ENCODE measurements around the gene PAOX.
"Not testable (repeated sequence)": the region's sequence is repeated elsewhere in the genome, so short reads cannot be mapped to it uniquely, and the experiment has no call there.

The PAOX gene

DNA sequence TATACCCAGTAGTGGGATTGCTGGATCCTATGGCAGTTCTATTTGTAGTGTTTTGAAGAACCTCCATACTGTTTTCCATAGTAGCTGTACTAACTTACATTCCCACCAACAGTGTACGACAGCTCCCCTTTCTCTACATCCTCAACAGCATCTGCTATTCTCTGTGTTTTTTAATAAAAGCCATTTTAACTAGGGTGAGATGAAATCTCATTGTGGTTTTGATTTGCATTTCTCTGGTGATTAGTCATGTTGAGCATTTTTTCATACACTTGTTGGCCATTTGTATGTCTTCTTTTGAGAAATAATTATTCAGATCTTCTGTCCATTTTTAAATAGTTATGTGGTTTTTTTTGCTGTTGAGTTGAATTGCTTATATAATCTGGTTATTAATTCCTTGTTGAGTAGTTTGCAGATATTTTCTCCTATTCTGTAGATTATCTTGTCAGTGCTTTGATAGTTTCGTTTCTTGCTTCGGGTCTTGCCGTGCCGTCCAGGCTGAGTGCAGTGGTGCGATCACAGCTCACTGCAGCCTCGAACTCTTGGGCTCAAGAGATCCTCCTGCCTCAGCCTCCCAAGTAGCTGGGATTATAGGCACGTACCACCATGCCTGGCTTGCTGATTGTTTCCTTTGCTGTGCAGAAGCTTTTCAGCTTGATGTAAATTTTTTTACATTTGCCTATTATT is 26.9 kb downstream of the PAOX start:
- no peak for DNase-seq (ENCODE audit: low spot score)

DNA sequence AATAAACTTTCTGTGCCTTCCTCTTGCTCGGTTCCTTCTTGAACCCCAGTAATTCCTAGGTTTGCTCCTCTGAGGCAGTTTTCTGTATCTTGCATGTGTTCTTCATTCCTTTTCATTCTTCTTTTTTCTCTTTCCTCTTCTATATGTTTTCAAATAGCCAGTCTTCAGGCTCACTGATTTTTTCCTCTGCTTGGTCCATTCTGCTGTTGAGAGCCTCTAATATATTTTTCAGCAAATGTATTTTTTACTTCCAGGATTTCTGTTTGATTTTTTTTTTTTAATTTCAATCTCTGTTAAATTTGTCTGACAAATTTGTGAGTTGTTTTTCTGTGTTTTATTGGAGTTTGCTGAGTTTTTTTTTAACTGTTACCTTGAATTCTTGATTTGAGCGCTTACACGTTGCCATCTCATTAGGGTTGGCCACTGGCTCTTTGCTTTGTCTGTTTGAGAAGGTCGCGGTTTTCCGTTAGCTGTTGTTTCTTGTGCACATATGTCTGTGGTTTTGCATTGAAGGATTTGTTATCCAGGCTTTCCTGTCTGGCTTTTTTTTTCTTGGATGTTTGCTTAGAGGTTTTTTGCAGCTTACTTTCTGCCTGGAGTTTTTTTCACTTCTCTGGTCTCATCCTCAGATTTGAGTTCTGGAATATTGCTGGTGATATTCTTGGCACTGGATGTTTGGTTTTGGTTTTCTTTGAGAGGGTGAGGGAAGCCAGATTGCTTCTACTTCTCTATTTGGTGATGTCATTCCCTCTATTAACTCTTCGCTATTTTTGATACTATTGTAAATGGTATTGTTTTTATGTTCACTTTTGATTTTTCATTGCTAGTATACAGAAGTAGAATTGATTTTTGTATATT is 32.7 kb downstream of the PAOX start:
- DNase-seq (ENCODE audit: low spot score) = no peak

DNA sequence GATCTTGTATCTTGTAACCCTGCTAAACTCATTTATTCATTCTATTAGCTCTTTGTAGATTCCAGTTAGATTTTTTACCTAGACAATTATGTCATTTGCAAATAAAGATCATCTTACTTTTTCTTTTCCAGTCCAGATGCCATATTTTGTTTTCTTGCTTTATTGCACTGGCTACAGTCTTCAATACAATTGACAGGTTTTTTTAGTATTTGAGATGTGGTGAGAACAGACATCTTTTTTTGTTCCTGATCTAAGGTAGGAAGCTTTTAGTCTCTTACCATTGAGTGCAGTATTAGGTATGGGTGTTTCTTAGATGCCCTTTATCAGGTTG is 33.3 kb downstream of the PAOX start:
- no peak for DNase-seq (ENCODE audit: low spot score)

DNA sequence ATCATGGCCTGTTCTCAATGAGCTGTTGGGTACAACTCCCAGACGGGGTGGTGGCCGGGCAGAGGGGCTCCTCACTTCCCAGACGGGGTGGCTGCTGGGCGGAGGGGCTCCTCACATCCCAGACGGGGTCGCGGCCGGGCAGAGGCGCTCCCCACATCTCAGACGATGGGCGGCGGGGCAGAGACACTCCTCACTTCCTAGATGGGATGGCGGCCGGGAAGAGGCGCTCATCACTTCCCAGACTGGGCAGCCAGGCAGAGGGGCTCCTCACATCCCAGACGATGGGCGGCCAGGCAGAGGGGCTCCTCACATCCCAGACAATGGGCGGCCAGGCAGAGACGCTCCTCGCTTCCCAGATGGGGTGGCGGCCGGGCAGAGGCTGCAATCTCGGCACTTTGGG is 35.3 kb downstream of the PAOX start:
- DNase-seq (ENCODE audit: low spot score) = not testable (repeated sequence)

DNA sequence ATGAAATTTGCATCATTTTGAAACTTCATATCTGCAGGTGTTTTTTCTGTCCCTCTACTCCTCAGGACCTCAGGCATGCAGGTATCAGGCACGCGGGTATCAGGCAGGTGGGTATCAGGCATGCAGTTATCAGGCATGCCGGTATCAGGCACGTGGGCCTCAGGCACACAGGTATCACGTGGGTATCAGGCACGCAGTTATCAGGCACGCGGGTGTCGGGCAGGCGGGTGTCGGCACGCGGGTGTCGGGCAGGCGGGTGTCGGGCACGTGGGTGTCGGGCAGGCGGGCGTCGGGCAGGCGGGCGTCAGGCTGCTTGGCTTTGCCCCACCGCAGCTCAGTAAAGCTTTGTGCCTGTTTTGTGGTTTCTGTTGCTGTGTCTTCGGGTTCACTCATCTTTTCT is 36.7 kb downstream of the PAOX start:
- no peak for DNase-seq (ENCODE audit: low spot score)

DNA sequence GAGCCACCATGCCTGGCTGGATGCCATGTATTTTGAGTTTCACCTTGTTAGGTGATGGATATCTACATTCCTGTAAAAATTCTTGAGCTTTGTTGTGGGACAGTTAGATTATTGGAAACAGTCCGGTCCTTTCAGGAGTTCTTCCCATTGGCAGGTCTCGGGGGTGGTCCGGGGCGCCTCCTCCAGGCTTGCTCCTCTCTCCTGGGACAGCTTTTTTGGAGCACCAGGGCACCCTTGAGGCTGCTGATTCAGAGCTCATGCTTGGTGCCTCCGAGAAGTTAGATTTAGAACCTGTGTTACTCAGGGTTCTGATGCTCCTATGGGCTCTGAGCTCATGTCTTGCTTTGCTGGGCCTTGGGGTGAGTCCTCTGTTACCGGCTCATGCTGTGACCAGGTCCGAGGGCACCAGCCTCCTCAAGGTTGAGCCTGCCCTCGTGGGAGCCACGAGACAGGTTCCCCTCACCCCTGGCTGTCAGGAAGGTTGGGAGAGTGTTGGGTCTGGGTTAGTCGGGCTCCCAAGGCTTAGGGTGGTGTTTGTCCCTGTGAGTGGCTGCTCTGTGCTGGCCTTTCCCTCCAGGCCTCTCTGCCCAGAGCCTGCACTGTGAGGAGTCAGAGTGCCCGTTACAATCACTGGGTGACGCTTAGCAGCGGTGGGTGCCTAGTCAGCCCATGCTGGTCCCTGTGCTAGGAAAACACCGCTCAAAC is 39.4 kb downstream of the PAOX start:
- no peak for DNase-seq (ENCODE audit: low spot score)

DNA sequence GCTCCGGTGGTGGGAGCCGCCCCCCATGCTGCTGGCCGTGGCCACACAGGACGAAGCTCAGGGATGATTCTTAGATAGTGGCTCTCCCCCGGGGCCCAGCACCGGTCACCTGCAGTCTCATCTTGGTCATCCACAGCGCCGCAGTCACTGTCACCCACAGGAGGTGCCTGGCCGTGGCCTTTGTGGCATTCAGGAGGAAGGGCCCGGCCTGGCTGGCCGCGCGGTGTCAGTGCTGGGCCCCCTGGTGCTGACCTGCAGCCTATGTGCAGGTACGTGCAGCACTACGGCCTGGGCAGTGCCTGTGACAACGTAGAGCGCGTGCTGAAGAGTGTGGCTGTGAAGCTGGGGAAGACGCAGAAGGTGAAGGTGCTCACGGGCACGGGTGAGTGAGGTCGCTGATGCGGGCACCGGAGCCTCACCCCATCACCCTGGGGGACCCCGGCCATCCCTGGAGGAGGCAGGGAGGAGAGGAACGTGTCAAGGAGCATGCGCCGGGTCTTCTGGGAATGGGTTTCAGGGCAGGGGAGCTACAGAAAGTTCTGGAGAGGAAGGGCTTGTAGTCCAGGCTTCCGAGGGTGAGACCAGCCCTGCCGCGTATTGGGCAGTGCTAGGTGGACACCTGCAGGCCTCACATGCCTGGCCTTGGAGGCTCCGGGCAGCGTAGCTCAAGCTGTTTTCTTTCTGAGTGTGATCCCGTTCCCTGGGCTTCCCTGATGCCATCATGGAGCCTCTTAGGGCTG is 40.3 kb downstream of the PAOX start:
- DNase-seq (ENCODE audit: low spot score) = no peak

DNA sequence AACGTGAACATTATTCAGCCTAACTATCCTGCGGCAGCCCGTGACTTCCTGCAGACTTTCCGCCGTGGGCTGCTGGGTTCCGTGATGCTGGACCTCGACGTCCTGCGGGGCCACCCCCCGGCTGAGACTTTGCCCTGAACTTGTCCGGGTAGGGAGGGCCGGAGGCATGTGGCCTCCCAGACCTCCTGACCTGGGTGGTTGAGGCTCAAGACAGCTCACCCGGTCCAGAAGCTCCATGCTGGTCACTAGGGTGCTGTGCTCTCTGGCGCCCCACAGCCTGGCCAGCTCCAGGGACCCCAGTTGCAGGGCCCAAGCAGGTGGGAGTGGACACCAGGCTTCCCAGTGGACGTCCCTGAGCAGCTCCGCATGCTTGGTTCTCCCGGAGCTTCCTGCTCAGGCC is 41.0 kb downstream of the PAOX start:
- no peak for DNase-seq (ENCODE audit: low spot score)

DNA sequence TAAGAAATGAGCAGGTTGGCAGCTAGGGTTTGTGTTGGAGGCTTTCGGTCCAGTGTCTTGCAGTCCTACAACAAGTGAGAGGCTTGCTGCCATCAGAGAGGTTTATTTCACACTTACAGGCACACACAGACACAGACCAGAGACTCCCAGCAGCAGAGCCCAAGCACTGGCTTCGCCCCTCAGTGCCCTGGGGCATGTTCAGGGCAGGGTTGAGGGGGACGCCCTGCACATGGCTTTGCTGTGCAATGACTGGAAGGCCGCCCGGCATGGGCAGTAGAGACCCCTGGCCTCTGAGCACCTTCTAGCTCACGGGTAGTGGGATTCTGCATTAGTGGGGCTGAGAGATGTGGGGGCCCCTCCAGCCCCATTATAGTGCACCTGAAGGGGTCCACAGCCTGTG is 41.5 kb downstream of the PAOX start:
- DNase-seq (ENCODE audit: low spot score) = no peak

DNA sequence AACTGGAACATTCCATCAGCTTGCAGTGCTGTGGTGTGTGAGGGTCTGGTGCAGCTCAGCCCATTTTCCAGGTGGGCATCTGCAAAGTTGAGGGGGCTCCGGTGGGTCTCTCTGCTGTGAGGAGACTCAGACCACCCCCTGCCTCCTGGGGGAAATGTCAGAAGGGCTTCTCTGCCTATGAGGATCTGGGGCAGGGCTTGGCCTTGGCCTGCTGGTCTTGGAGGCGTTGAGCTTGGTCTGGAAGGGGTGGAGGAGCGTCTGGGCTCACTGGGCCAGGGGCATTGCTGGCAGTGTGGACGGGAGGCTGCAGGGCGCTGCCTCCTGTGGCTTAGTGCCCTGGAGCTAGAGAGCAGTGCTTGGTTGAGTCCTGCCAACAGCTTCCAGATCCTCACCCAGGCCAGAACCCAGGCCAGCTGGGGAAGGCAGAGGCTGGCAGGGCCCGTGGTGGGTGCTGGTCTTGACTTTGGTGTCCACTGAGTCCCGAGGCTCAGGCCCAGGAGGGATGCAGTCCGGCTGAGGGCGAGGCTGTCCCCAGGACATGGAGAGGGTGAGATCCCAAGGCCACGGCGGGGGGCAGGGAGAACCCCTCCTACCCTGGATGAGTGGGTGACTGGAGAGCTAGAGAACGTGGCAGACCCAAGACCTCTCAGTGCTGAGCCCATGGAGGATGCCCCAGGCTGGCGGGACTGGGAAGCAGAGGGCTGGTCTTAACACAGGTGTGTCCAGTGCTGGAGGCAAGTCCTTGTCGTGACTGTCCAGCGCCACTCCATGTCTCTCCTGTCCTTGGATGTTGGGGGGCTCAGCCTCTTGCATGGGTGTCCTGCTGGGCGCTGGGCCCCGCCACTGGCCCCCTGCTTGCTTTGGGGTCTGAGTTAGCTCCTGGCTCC is 42.5 kb downstream of the PAOX start:
- no peak for DNase-seq (ENCODE audit: low spot score)

DNA sequence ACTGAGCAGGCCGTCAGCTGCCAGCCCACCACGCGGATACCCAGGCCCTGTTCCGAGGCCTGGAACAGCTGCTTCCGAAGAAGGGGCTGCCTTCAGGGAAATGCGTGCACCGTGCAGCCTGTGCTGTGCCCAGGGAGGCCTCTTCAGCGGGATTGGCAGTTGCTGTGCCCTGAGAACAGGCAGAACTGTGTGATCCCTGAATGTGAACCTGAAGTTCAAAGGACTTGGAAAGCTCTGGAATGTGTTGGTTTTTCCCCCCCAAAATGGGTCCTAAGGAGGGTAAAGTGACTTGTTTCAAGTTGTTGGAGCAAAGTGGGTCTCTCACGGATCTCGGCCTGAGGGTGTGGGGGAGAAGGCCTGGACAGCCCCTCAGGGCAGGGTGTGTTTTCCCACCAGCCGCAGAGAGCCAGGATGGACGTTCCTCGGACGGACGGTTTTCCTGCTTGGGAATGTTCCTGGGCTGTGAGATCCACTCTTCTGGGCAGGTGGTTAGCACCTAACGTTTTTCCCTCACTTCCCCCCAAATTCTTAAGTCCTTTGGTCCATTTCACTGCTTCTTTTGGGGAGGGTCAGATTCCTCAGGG is 43.3 kb downstream of the PAOX start:
- peak; percentile 47 for DNase-seq (ENCODE audit: low spot score)

DNA sequence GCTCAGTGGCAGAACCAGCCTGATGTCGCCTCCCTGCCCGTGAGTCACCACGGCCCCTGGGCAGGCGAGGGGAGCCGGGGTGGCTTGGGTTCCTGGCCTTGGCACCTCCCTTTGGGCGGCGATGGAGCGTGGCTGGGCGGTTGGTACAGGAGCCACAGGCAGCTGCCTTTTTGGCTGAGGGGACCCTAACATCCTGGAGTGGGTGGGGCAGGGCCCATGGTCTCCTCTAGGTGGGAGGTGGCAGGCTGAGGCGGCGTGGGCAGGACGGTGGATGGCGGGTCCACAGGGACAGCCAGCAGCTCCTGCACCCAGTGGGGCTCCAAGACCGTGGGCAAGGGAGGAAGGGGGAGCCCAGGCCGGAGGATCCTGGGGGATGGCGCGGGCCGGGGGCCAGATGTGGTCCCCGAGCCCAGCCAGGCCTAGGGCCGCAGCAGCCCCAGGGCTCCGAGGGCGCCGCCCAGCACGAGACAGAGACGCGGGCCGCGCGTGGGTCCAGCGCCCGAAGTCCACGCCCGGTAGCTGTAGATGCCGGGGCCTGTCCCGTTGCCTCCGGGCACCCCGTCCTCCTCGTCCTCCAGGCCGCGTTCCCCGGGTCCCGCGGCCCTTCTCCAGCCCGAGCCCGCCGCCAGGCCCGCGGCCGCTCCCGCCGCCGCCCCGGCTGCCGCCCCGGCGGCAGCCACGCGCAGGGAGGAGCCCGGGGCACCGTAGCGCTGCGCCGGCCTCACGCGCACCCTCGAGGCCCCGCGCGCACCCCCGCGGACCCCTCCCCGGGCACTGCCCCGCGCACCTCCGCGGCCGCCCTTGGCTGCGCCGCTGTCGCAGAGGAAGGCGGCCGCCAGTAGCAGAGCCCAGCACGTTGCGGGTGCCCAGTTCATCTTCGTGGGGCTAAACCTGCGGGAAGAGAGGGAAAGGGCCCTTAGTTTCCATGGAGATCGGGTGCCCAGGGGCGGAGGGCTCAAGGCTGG is 44.0 kb downstream of the PAOX start:
- peak; percentile 50 for DNase-seq (ENCODE audit: low spot score)

DNA sequence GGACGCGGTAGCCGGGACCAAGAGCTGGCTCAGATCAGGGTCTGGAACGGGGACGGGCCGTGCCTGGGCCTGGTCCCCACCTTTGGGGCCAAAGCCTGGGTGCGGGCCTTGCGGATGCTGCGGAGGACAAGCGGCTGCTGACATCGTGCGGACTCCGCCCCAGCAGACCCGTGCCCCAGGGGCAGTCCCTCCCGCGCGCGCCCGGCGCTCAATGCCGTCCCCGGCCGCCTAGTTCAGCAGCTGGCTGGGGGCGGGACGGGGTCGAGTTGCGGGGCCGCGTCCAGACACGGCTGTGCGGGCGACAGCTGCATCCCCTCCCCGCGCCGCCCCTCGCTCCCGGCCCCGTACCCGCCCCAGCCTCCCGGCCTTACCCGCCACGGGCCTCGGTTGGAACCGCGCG is 45.0 kb downstream of the PAOX start:
- DNase-seq (ENCODE audit: low spot score) = not testable (repeated sequence)

DNA sequence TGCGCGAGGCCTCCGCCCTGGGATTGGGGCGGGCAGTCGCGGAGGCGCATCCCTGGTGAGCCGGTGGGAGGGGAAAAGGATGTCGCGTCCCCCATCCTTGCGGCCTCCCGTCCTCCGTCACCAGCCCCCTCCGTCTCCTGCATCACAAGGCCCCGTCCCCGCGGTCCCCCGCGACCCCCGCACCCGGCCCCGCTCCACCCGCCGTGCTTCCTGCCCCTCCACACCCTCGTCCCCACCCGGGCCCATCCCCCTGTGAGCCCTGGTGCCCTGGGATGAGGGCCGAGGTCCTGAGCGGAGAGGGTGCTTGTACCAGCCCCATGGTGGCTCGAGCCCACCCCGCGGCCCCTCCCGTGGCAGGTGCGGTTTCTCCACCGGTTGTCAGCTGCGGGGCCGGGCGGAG is 45.5 kb downstream of the PAOX start, which contains the start of gene SPRN:
TSS of gene SPRN (minus strand) at position 25 of the 400 bp plus-strand sequence. CDS start 944 bp downstream, outside the sequence.
- DNase-seq (ENCODE audit: low spot score) = not testable (repeated sequence)

DNA sequence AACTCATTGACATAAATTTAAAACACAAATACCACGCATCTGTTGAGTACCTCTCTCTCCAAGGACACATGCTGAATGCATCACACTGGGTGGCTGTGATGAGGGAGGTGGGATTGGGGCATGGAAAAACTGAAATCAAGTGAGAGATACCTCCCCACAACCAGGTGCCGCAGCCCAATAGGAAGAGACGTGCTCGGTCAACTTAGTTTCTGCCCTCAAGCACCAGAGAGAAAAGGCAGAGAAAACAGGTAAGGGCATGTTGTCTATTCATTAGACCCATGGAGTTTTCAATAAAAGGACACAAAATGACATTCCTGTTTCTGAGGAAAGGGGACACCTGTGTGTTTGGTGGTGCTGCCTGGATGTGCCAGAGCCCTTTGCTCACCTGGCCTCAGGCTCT is 50.5 kb downstream of the PAOX start:
- not testable (repeated sequence) for DNase-seq (ENCODE audit: low spot score)

DNA sequence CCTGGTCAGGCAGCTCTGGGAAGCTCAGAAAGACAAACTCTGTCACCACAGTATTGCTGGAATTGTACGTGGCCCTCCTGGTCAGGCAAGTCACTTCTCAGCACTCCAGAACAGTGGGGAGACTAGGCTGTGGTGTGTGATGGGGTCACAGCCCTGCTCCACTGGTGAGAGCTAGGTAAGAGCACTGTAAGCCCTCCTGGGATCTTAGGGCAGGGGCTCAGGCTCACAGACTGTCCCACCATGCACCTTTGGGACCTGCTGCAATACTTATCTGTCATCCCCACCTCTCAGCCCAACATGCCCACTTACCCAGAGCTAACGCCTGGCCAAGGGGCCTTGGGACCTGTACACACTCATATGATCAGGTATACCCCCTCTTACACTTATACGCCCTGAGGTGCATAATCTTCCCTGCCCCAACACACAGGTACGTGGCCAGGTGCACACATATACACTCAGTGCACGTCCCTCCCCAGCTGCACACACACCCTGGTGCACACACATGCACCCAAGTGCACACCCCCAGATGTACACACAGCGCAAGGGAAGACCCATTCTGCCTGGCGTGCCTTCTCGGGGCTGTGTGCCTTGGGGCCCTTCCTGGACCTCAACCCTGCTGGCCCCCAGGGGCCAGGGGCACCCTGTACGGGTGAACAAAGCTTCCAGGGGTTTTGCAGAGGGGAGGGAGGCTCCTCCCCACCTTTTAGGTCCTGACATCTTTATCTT is 53.0 kb downstream of the PAOX start:
- DNase-seq (ENCODE audit: low spot score) = not testable (repeated sequence)

DNA sequence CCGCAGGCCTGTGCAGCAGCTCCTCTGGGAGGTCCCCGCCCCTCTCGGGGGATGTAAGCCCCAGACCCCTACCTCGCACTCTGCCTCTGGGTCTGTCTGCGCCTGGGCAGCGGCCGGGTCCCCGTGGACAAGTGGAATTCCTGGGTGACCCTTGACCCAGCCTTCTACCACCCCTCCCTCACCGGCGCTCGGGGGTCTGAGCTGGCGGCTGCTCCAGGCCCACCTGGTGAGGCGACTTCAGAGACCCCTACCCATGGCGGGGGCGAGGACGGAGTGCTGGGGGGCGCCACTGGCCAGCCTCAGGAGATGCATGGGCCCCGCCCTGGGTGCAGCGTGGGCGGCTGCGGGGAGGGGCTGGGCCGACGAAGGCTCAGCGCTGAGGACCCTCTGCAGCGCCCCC is 53.7 kb downstream of the PAOX start:
- DNase-seq (ENCODE audit: low spot score) = not testable (repeated sequence)

DNA sequence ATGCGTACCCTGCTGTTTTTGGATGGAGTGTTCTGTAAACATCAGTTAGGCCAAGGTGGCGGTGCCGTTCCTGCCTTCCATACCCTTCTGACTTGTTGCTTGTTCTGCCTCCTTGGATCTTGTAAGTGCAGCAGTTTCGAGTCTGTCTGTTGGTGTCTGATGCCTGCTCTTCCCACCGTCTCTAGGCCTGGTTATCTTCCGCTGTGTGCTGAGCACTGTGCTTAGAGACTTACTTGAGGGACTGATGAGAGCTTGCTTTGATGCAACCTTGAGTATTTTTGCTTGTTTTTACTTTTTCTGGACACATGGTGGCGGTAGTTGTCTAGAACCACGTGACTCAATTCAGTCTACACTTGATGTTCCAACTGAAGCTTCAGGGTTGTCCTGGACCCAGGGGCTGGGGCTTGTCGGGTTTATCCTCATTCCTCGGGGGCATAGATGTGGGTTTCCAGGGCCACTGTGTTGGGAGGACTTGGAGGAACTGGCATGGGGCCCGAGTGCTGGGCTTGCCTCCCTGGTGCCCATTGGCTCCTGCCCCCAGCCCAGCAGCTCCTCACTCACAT is 59.7 kb downstream of the PAOX start:
- no peak for DNase-seq (ENCODE audit: low spot score)

All from ecto neural progenitor cell (in vitro differentiated cells).